Mesendoderm (in vitro differentiated cells): ENCODE data around the gene PHETA1.
"Not testable (repeated sequence)": the region's sequence is repeated elsewhere in the genome, so short reads cannot be mapped to it uniquely, and the experiment has no call there.

Source experiments
- DNase-seq: peaks from one replicate; pipeline ENCODE4 v3.0.0; 2013
- H2AK5ac ChIP-seq: 2 replicates; pipeline ENCODE4 v1.6.1; 2013; ENCODE audit warnings: low read length, inconsistent platforms
- H2BK120ac ChIP-seq: 2 replicates; pipeline ENCODE4 v1.6.1; 2013; ENCODE audit warnings: low read depth, mild to moderate bottlenecking, low read length, moderate library complexity, mixed read lengths
- H2BK15ac ChIP-seq: replicated peaks from 2 replicates; pipeline ENCODE4 v1.6.1; 2013; ENCODE audit warnings: low read depth, mild to moderate bottlenecking, moderate library complexity
- H2BK5ac ChIP-seq: 2 replicates; pipeline ENCODE4 v1.6.1; 2013; ENCODE audit warnings: low read length, inconsistent platforms
- H3K18ac ChIP-seq: 2 replicates; pipeline ENCODE4 v1.6.1; 2013; ENCODE audit warnings: mild to moderate bottlenecking, low read length, mixed read lengths
- H3K23ac ChIP-seq: one replicate; pipeline ENCODE4 v1.6.1; 2013; ENCODE audit warnings: low read length
- H3K27ac ChIP-seq: 2 replicates; pipeline ENCODE4 v1.5.1; 2013; ENCODE audit warnings: low read depth, mild to moderate bottlenecking, inconsistent platforms, low read length, moderate library complexity
- H3K27me3 ChIP-seq: 2 replicates; pipeline ENCODE4 v1.6.1; 2013; ENCODE audit warnings: low read length, control low read depth, mild to moderate bottlenecking, inconsistent platforms; ENCODE audit not compliant: insufficient read depth, poor library complexity
- H3K36me3 ChIP-seq: 2 replicates; pipeline ENCODE4 v1.6.1; 2013; ENCODE audit warnings: low read length, inconsistent platforms; ENCODE audit not compliant: control insufficient read depth, insufficient read depth
- H3K4ac ChIP-seq: one replicate; pipeline ENCODE4 v1.6.1; 2013; ENCODE audit warnings: low read depth, mild to moderate bottlenecking, low read length, moderate library complexity
- H3K4me1 ChIP-seq: 2 replicates; pipeline ENCODE4 v1.6.1; 2013; ENCODE audit warnings: low read depth, low read length, inconsistent platforms; ENCODE audit not compliant: control insufficient read depth
- H3K4me2 ChIP-seq: 2 replicates; pipeline ENCODE4 v1.6.1; 2013; ENCODE audit warnings: low read length
- H3K4me3 ChIP-seq: 2 replicates; pipeline ENCODE4 v1.5.1; 2013; ENCODE audit warnings: mild to moderate bottlenecking, low read length
- H3K56ac ChIP-seq: one replicate; pipeline ENCODE4 v1.6.1; 2013; ENCODE audit warnings: low read length
- H3K79me1 ChIP-seq: 2 replicates; pipeline ENCODE4 v1.6.1; 2013; ENCODE audit warnings: low read length, inconsistent platforms
- H3K79me2 ChIP-seq: 2 replicates; pipeline ENCODE4 v1.6.1; 2013; ENCODE audit warnings: mild to moderate bottlenecking, low read length; ENCODE audit not compliant: control insufficient read depth, insufficient read depth
- H3K9ac ChIP-seq: 2 replicates; pipeline ENCODE4 v1.6.1; 2013; ENCODE audit warnings: low read length, inconsistent platforms
- H4K5ac ChIP-seq: one replicate; pipeline ENCODE4 v1.6.1; 2013; ENCODE audit warnings: low read length
- H4K8ac ChIP-seq: one replicate; pipeline ENCODE4 v1.6.1; 2013; ENCODE audit warnings: low read depth, mild to moderate bottlenecking, control low read depth, low read length, moderate library complexity
- WGBS: extraction: QIAGEN DNeasy Blood & Tissue Kit; methylation state at CpG from one replicate; pipeline ENCODE4 v1.1.7; 2013; ENCODE audit warnings: low lambda C conversion rate, missing lambda C conversion rate; ENCODE audit not compliant: insufficient coverage; ENCODE audit errors: extremely low coverage; 5-methylcytosine and 5-hydroxymethylcytosine counted together

PHETA1 gene

DNA sequence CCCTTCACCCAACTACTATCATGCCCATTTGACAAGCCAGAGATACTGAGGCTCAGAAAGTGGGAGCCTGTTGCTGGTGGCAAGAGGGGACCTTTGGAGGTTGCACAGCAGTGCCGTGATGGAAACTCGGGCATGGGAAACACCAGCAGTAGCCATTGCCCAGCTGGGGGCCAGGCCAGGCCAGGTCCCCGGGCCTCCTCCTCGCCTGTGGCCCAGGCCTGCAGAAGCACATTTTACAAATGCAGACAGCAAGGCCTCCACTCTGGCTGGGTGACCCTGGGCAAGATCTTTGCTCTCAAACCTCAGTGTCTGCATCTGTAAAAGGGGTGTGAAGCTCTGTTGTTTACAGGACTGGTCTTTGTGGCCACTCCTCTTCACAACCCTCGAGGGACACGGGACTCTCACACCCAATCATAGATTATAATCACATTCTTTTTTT lies 32.3 kb upstream of the PHETA1 start:
- H3K23ac ChIP-seq = no peak overlapping the region
- H3K9ac ChIP-seq = no peak overlapping the region
- no peak overlapping the region for H3K27ac ChIP-seq
- H3K56ac ChIP-seq = no peak overlapping the region
- H4K8ac ChIP-seq = no peak overlapping the region
- H3K4me1 ChIP-seq = peaks cover 5% of the 10 kb centered on the region
- no peak overlapping the region for H3K4me3 ChIP-seq
- H3K36me3 ChIP-seq = no peaks in the 10 kb centered on the region
- no CpG with 5 or more reads among the region's 6 CpGs for WGBS
- no peak overlapping the region for H2BK120ac ChIP-seq
- no peaks in the 10 kb centered on the region for H3K27me3 ChIP-seq
- no peak overlapping the region for H3K18ac ChIP-seq
- H3K4ac ChIP-seq = no peak overlapping the region
- no peaks in the 10 kb centered on the region for H3K79me1 ChIP-seq
- H3K79me2 ChIP-seq = peaks cover 1% of the 10 kb centered on the region
- no peak for DNase-seq
- H2BK15ac ChIP-seq = no peak overlapping the region
- H2AK5ac ChIP-seq = no peak overlapping the region
- no peak overlapping the region for H4K5ac ChIP-seq
- no peak overlapping the region for H3K4me2 ChIP-seq
- no peak overlapping the region for H2BK5ac ChIP-seq

DNA sequence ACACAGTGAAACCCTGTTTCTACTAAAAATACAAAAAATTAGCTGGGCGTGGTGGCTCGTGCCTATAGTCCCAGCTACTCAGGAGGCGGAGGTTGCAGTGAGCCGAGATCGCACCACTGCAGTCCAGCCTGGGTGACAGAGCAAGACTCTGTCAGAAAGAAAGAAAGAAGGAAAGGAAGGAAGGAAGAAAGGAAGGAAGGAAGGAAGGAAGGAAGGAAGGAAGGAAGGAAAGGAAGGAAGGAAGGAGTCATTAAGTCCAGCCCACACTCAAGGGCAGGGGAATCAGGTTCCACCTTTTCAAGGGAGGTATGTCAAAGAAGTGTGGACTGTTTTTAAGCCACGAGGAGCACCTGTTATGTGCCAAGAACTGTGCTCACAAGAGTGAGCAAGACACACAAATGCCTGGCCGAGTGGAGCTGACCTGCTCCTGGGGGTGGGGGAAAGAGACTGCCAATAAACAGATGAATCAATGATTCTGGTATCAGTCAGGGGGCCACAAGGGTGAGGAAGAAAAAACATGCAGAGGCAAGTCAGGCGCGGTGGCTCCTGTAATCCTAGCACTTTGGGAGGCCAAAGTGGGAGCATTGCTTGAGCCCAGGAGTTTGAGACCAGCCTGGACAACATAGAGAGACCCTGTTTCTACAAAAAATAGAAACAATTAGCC lies 31.0 kb upstream of the PHETA1 start:
- DNase-seq, H2BK15ac ChIP-seq, H3K79me2 ChIP-seq, H3K27ac ChIP-seq, H4K8ac ChIP-seq, H3K23ac ChIP-seq, H3K56ac ChIP-seq, H3K4ac ChIP-seq, H3K4me3 ChIP-seq, H2AK5ac ChIP-seq, H4K5ac ChIP-seq, H3K79me1 ChIP-seq, H3K4me1 ChIP-seq, H3K27me3 ChIP-seq, H2BK120ac ChIP-seq, H3K18ac ChIP-seq, H2BK5ac ChIP-seq, H3K36me3 ChIP-seq, H3K4me2 ChIP-seq, H3K9ac ChIP-seq: not testable (repeated sequence)
- WGBS = no CpG with 5 or more reads among the region's 9 CpGs

DNA sequence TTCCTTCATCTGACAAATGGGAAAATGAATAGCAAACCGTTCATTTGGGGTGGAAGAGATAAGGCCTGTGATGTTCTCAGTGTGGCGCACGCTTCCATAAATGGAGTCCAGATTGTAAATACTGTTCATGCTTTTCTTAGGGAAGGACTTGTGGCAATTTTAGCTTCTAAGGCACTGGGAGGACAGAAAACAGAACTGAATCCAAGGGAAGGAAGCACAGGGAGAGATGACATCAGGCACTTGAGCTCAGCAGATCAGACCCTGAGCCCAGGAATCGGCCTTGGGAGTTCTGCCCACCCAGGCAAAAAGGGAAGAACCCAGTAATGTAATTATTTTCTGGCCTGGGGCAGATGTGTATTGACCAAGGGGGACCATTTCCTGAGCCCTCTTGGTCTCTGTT lies 29.6 kb upstream of the PHETA1 start:
- H3K79me1 ChIP-seq = no peaks in the 10 kb centered on the region

DNA sequence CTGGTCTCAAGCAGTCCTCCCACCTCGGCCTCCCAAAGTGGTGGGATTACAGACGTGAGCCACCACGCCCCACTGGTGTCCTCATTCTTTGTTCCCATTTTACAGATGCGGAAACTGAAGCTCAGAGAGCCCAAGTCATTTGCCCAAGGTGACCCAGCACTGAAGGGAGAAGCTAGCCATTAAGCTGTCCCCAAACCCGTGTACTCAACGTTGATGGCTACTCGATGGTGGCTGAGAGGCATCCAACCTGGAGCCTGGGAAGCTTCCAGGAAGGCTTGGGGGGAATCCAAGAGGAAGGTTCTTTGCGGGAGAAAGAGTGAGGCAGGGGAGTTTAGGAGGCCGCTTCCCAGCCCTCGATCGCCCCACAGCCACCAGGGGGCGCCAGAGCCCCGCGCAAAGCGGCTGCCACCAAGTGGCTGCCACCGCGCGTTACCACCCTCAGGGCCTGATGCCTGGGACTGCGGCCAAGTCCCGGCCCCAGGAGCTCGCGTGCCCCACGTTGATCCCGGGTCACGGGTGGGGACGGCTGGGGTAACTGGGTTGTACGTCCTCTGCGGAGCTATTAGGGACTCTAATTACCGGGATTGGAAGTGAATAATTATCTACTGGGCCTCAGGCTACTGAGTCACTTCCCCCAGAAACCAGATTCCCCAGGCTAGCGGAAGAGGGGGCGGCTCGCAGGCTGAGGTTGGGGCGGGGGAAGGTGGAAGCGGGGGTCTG lies 28.0 kb upstream of the PHETA1 start:
- DNase-seq = peak; percentile 84
- Histone ChIP-seq H2BK5ac (no peak overlapping the region), H3K79me1 (no peaks in the 10 kb centered on the region), H2AK5ac (no peak overlapping the region), H3K27me3 (no peaks in the 10 kb centered on the region), H3K4me2 (no peak overlapping the region), H3K4ac (no peak overlapping the region), H3K18ac (no peak overlapping the region), H4K5ac (no peak overlapping the region), H3K56ac (peak overlapping the region; percentile 35), H2BK120ac (no peak overlapping the region), H3K36me3 (no peaks in the 10 kb centered on the region), H3K4me3 (no peak overlapping the region), H3K4me1 (no peaks in the 10 kb centered on the region), H4K8ac (no peak overlapping the region), H3K9ac (no peak overlapping the region), H3K79me2 (no peaks in the 10 kb centered on the region), H2BK15ac (no peak overlapping the region), H3K23ac (no peak overlapping the region), H3K27ac (no peak overlapping the region)
- no CpG with 5 or more reads among the region's 34 CpGs for WGBS

More for the DNA sequence above, 29.6 kb upstream of the PHETA1 start:
- Histone ChIP-seq H4K8ac (no peak overlapping the region), H3K27me3 (no peaks in the 10 kb centered on the region), H3K27ac (no peak overlapping the region), H2BK15ac (no peak overlapping the region), H3K18ac (no peak overlapping the region), H2BK5ac (no peak overlapping the region), H3K36me3 (no peaks in the 10 kb centered on the region), H3K4me3 (no peak overlapping the region), H2BK120ac (no peak overlapping the region), H4K5ac (no peak overlapping the region), H3K23ac (no peak overlapping the region), H3K79me2 (no peaks in the 10 kb centered on the region), H3K9ac (no peak overlapping the region), H2AK5ac (no peak overlapping the region), H3K4me2 (no peak overlapping the region), H3K4me1 (peaks cover 2% of the 10 kb centered on the region), H3K4ac (no peak overlapping the region), H3K56ac (no peak overlapping the region)
- no CpG with 5 or more reads among the region's 4 CpGs for WGBS
- DNase-seq = no peak

DNA sequence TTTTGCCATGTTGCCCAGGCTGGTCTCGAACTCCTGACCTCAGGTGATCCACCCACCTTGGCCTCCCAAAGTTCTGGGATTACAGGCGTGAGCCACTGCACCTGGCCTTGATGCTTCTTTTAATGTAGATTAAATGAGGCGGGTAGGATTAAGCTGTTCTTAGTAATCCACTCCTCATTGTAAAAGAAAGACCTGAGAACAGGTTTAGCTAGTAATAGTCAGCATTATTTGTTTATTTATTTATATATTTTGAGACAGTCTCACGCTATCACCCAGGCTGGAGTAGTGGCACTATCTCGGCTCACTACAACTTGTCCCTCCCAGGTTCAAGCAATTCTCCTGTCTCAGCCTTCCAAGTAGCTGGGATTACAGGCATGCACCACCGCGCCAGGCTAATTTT lies 27.4 kb upstream of the PHETA1 start:
- H3K36me3 ChIP-seq, H3K4me1 ChIP-seq, H3K4me3 ChIP-seq, H4K8ac ChIP-seq, H3K56ac ChIP-seq, DNase-seq, H3K4ac ChIP-seq, H2BK15ac ChIP-seq, H3K4me2 ChIP-seq, H2AK5ac ChIP-seq, H3K9ac ChIP-seq, H3K79me2 ChIP-seq, H4K5ac ChIP-seq, H3K79me1 ChIP-seq, H3K23ac ChIP-seq, H3K18ac ChIP-seq, H3K27me3 ChIP-seq, H2BK5ac ChIP-seq, H2BK120ac ChIP-seq, H3K27ac ChIP-seq: not testable (repeated sequence)
- WGBS = no CpG with 5 or more reads among the region's 7 CpGs
